Effector memory CD8-positive, alpha-beta T cell (primary cell): ENCODE measurements around the gene ARHGEF6.

ENCODE experiments used
- ATAC-seq: fragments of 150-1000 bp; cut with Tn5 transposase; replicated peaks from 2 replicates; pipeline ENCODE4 v1.10.0; 2021; ENCODE audit warnings: mild to moderate bottlenecking, moderate library complexity
- DNase-seq, 3 experiments: peaks; one replicate each; pipeline ENCODE4 v3.0.0; 2021
- H3K27ac Mint-ChIP-seq, 2 donors: one replicate each; pipeline ENCODE4 v1.8.0; 2022; ENCODE audit warnings: mild to moderate bottlenecking in 2 of 2, mixed read lengths in 2 of 2, moderate library complexity in 2 of 2
- H3K27me3 Mint-ChIP-seq, 2 donors: one replicate each; pipeline ENCODE4 v1.8.0; 2022; ENCODE audit warnings: mixed read lengths in 2 of 2
- H3K36me3 Mint-ChIP-seq: one replicate; pipeline ENCODE4 v1.8.0; 2022; ENCODE audit warnings: mild to moderate bottlenecking, moderate library complexity, mixed read lengths; ENCODE audit not compliant: insufficient read depth
- H3K4me1 Mint-ChIP-seq, 2 donors: one replicate each; pipeline ENCODE4 v1.8.0; 2022; ENCODE audit warnings: low read depth in 2 of 2, mixed read lengths in 2 of 2
- H3K4me3 Mint-ChIP-seq, 2 donors: one replicate each; pipeline ENCODE4 v1.8.0; 2022; ENCODE audit warnings: mild to moderate bottlenecking in 2 of 2, mixed read lengths in 2 of 2, moderate library complexity in 2 of 2
- H3K9me3 Mint-ChIP-seq, 2 donors: one replicate each; pipeline ENCODE4 v1.8.0; 2022; ENCODE audit warnings: mixed read lengths in 2 of 2

Gene ARHGEF6

DNA sequence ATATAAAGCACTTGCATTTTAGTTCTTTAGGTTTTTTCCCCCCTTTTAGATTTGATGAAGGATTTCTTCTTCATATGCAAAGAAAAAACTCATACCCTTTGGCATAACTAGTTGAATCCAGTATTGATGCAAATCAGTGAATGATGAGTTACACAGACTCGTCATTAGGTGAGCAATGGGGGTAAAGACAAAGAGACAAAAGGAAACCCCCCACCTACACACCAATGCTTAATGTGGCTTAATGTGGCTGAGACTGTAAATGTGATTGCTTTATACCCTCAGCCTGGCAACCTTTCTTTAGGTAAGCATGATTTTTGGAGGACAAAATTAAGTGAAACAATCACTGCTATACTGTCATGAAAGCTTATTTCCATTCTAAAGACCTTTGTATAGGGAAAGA lies 93.3 kb downstream of the ARHGEF6 start:
- H3K4me3 Mint-ChIP-seq, result peak overlapping the region in 1 of 2 donors; percentile 21
- H3K27me3 Mint-ChIP-seq, result no peaks in the 10 kb centered on the region
- H3K4me1 Mint-ChIP-seq, result peaks cover 29 to 32% of the 10 kb centered on the region in 2 donors
- ATAC-seq (no peak), DNase-seq (no peak)
- H3K9me3 Mint-ChIP-seq, result no peaks in the 10 kb centered on the region
- peaks cover 10% of the 10 kb centered on the region for H3K36me3 Mint-ChIP-seq
- H3K27ac Mint-ChIP-seq, result peak overlapping the region in 1 of 2 donors; percentile 47

DNA sequence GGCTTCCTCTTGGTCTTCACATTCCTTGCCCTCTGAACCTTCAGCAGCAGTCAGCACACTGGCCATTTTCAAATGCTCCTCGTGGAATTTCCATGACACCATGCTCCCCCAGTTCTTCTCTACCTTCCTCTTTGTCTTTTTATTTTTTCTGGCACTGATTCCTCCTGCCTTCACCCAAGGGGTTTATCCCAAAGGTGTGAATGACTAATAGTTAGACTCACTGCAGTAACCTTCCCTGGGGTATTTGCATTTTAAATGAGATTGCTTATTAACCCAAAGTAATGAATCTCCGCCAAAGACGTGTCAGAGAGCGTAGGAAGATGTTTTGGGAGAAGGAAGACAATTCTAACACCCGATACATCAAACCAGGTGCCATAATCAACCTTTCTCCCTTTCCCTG lies 96.6 kb downstream of the ARHGEF6 start:
- H3K36me3 Mint-ChIP-seq, result peaks cover 18% of the 10 kb centered on the region
- peaks cover 12 to 14% of the 10 kb centered on the region in 2 donors for H3K4me1 Mint-ChIP-seq
- no peak for DNase-seq
- H3K27ac Mint-ChIP-seq, result no peak overlapping the region
- ATAC-seq, result no peak
- H3K4me3 Mint-ChIP-seq, result no peak overlapping the region
- H3K9me3 Mint-ChIP-seq, result no peaks in the 10 kb centered on the region
- H3K27me3 Mint-ChIP-seq, result no peaks in the 10 kb centered on the region

DNA sequence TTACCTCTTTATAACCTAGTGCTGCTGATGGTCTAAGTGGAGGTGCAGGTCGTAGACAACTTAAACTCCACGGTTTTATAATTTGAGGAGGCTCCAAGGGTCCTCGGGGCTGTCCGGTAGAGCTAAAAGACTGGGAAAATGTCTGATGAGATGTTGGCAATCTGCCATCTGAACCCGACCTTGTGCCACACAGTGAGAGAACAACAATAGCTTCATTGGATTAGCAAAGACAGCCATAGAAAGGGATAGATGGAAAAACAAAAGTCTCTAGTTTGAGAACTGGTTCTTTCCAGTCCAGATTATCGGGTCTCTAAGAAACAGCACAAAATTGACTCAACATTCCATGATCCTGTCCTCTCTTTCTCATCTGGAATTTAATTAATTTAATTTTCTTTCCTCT lies 101.2 kb downstream of the ARHGEF6 start:
- H3K4me3 Mint-ChIP-seq, result no peak overlapping the region

DNA sequence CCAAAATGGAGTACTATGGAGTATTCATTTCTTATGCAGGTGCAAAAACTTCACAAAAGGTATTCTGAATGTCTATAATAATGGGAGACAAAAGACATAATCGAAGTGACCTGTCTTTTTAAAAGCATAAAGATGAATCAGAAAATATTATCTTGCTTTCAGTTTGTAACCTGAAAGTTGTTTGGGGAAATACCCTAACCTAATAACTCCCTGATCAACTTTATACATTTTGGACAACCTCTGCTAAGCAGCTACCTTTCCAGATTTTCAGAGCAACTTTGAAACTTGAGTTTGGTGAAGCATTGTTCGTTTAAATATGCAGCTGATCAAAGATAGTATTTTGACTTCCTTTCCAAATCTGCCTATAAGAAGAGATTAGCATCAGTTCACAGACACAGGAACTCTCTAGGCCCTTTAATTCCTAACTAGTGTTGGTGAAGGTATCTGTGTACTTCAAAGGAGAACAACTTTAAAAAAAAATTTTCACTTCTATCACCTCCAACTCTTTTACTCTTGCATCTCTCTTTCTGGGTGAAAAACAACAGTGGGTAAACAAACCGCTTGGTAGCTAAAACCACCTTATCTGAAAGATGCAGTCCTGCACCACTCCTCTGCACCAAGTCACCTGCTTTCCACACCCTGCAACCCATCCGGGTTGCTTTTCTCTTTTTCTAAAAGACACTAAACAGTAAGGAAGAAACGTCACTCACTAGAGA lies 106.3 kb downstream of the ARHGEF6 start:
- peaks cover 15% of the 10 kb centered on the region for H3K36me3 Mint-ChIP-seq
- H3K4me3 Mint-ChIP-seq, result peak overlapping the region; percentile 55 to 61
- H3K4me1 Mint-ChIP-seq, result peaks cover 26 to 36% of the 10 kb centered on the region in 2 donors
- H3K9me3 Mint-ChIP-seq, result no peaks in the 10 kb centered on the region
- peak; percentile 85 for ATAC-seq
- H3K27me3 Mint-ChIP-seq, result no peaks in the 10 kb centered on the region
- no peak for DNase-seq
- H3K27ac Mint-ChIP-seq, result peak overlapping the region; percentile 89 to 93

More for the DNA sequence above, 101.2 kb downstream of the ARHGEF6 start:
- Mint-ChIP-seq H3K4me1 (peaks cover 10 to 12% of the 10 kb centered on the region in 2 donors), H3K27ac (peak overlapping the region in 1 of 2 donors; percentile 5), H3K27me3 (no peaks in the 10 kb centered on the region), H3K36me3 (peaks cover 20% of the 10 kb centered on the region), H3K9me3 (no peaks in the 10 kb centered on the region)
- DNase-seq, result no peak
- ATAC-seq, result no peak

GRCh38 chrX:136671006-136671610 lies 109.6 kb downstream of the ARHGEF6 start:
- Mint-ChIP-seq H3K27me3 (no peaks in the 10 kb centered on the region), H3K4me3 (no peak overlapping the region), H3K27ac (peak overlapping the region in 1 of 2 donors; percentile 93), H3K9me3 (no peaks in the 10 kb centered on the region), H3K4me1 (peaks cover 26 to 36% of the 10 kb centered on the region in 2 donors), H3K36me3 (peaks cover 24% of the 10 kb centered on the region)
- no peak for DNase-seq
- ATAC-seq, result no peak

- DNase-seq (no peak), ATAC-seq (no peak)
- H3K27me3 Mint-ChIP-seq, result no peaks in the 10 kb centered on the region
- peaks cover 0 to 22% of the 10 kb centered on the region in 2 donors for H3K4me1 Mint-ChIP-seq
- peaks cover 0 to 3% of the 10 kb centered on the region in 2 donors for H3K9me3 Mint-ChIP-seq
- H3K4me3 Mint-ChIP-seq, result peak overlapping the region in 1 of 2 donors; percentile 48
- peak overlapping the region in 1 of 2 donors; percentile 51 for H3K27ac Mint-ChIP-seq
- peaks cover 13% of the 10 kb centered on the region for H3K36me3 Mint-ChIP-seq
Measured at GRCh38 chrX:136667446-136668168, 113.1 kb downstream of the ARHGEF6 start.

GRCh38 chrX:136666088-136666487 lies 114.6 kb downstream of the ARHGEF6 start:
- H3K4me1 Mint-ChIP-seq, result peaks cover 4 to 22% of the 10 kb centered on the region in 2 donors
- no peaks in the 10 kb centered on the region for H3K27me3 Mint-ChIP-seq
- no peak for ATAC-seq
- peaks cover 0 to 3% of the 10 kb centered on the region in 2 donors for H3K9me3 Mint-ChIP-seq
- no peak overlapping the region for H3K4me3 Mint-ChIP-seq
- H3K36me3 Mint-ChIP-seq, result peaks cover 14% of the 10 kb centered on the region
- DNase-seq, result no peak
- no peak overlapping the region for H3K27ac Mint-ChIP-seq

GRCh38 chrX:136665258-136665900 lies 115.4 kb downstream of the ARHGEF6 start:
- DNase-seq (no peak), ATAC-seq (no peak)
- Mint-ChIP-seq H3K27me3 (no peaks in the 10 kb centered on the region), H3K27ac (no peak overlapping the region), H3K4me3 (no peak overlapping the region), H3K4me1 (peaks cover 7 to 23% of the 10 kb centered on the region in 2 donors), H3K9me3 (peaks cover 0 to 3% of the 10 kb centered on the region in 2 donors), H3K36me3 (peaks cover 17% of the 10 kb centered on the region)

- peak; percentile 44 for ATAC-seq
- H3K36me3 Mint-ChIP-seq, result peaks cover 25% of the 10 kb centered on the region
- H3K9me3 Mint-ChIP-seq, result peaks cover 0 to 3% of the 10 kb centered on the region in 2 donors
- no peak overlapping the region for H3K4me3 Mint-ChIP-seq
- no peak for DNase-seq
- H3K27me3 Mint-ChIP-seq, result no peaks in the 10 kb centered on the region
- peaks cover 8 to 23% of the 10 kb centered on the region in 2 donors for H3K4me1 Mint-ChIP-seq
- H3K27ac Mint-ChIP-seq, result peak overlapping the region in 1 of 2 donors; percentile 79
Measured at GRCh38 chrX:136662976-136663375, 117.8 kb downstream of the ARHGEF6 start.

- Mint-ChIP-seq H3K36me3 (peaks cover 18% of the 10 kb centered on the region), H3K9me3 (peaks cover 0 to 3% of the 10 kb centered on the region in 2 donors), H3K4me3 (peak overlapping the region; percentile 31 to 47), H3K27me3 (no peaks in the 10 kb centered on the region), H3K27ac (peak overlapping the region; percentile 79), H3K4me1 (peaks cover 12 to 21% of the 10 kb centered on the region in 2 donors)
- DNase-seq (no peak), ATAC-seq (peak; percentile 77)
Measured at GRCh38 chrX:136662104-136662503, 118.6 kb downstream of the ARHGEF6 start.

DNA sequence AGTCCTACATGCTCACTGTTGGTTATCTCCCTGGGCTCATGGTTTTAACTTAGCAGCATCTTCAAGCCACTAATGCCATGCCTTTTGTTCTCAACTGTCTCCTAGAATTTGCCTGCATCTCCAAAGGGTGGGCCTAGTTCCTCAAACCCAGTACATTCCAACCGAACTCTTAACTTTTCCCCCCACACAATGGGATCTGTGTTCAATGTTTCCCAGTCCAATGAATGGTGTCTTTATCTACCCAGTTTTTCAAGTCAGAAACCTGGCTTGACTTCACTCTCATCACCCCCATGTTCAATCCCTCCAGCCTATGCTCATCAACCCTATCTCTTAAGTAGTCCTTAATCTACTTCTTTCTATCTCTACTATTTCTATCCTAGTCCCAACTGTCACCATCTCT lies 119.8 kb downstream of the ARHGEF6 start:
- H3K36me3 Mint-ChIP-seq, result peaks cover 18% of the 10 kb centered on the region
- no peak overlapping the region for H3K4me3 Mint-ChIP-seq
- no peak for ATAC-seq

DNA sequence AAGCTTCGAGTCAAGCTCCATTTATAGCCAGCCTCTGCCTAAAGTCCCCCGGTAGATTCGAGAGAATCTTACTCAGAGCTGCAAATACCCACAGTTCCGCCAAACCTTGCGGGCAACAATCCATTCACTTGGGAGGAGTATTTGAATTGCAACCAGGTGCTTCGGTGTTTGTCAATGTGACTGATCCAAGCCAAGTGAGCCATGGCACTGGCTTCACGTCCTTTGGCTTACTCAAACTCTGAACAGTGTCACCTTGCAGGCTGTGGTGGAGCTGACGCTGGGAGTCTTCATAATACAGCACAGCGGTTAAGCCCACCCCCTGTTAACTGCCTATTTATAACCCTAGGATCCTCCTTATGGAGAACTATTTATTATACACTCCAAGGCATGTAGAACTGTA lies 121.6 kb downstream of the ARHGEF6 start:
- ATAC-seq (no peak), DNase-seq (no peak)
- Mint-ChIP-seq H3K36me3 (peaks cover 28% of the 10 kb centered on the region), H3K4me3 (no peak overlapping the region), H3K27me3 (no peaks in the 10 kb centered on the region), H3K27ac (peak overlapping the region in 1 of 2 donors; percentile 70), H3K9me3 (no peaks in the 10 kb centered on the region), H3K4me1 (peaks cover 12 to 27% of the 10 kb centered on the region in 2 donors)

More for the DNA sequence above, 119.8 kb downstream of the ARHGEF6 start:
- H3K27ac Mint-ChIP-seq, result peak overlapping the region; percentile 53 to 83
- H3K9me3 Mint-ChIP-seq, result peaks cover 0 to 3% of the 10 kb centered on the region in 2 donors
- no peaks in the 10 kb centered on the region for H3K27me3 Mint-ChIP-seq
- peaks cover 12 to 26% of the 10 kb centered on the region in 2 donors for H3K4me1 Mint-ChIP-seq
- no peak for DNase-seq

- DNase-seq, result no peak
- Mint-ChIP-seq H3K9me3 (no peaks in the 10 kb centered on the region), H3K36me3 (peaks cover 29% of the 10 kb centered on the region), H3K27me3 (no peaks in the 10 kb centered on the region), H3K27ac (peak overlapping the region in 1 of 2 donors; percentile 89), H3K4me3 (peak overlapping the region in 1 of 2 donors; percentile 56), H3K4me1 (peaks cover 12 to 22% of the 10 kb centered on the region in 2 donors)
- ATAC-seq, result no peak
Measured at GRCh38 chrX:136658151-136658550, 122.6 kb downstream of the ARHGEF6 start.
